Spinal cord (tissue), 10 donors: ENCODE data around the gene PREP. TPM values are rescaled to one million over a fixed set of nuclear protein-coding genes. Genes with fewer than 3 reads are reported as not detected.
A peak's percentile ranks its signal among the peaks of the same experiment; 100 is the strongest.

Source experiments
- DNase-seq, 6 donors: peaks; one replicate each; pipeline versions ENCODE4 v3.0.0 to v3.0.0-alpha.2; 2013 to 2015; ENCODE audit warnings: low spot score in 6 of 6, low read depth in 4 of 6
- H3K27ac ChIP-seq: one replicate; pipeline ENCODE4 v1.5.1; 2013; ENCODE audit warnings: low read depth, low read length, control low read depth
- H3K27me3 ChIP-seq: one replicate; pipeline ENCODE4 v1.6.1; 2013; ENCODE audit warnings: low read length; ENCODE audit not compliant: control insufficient read depth, insufficient read depth
- H3K36me3 ChIP-seq: one replicate; pipeline ENCODE4 v1.6.1; 2013; ENCODE audit warnings: low read length; ENCODE audit not compliant: control insufficient read depth, insufficient read depth
- H3K4me1 ChIP-seq: one replicate; pipeline ENCODE4 v1.6.1; 2013; ENCODE audit warnings: low read length; ENCODE audit not compliant: control insufficient read depth, insufficient read depth
- H3K4me3 ChIP-seq: one replicate; pipeline ENCODE4 v1.5.1; 2013; ENCODE audit warnings: low read depth, low read length, control low read depth
- H3K9me3 ChIP-seq: one replicate; pipeline ENCODE4 v1.6.1; 2013; ENCODE audit warnings: low read length; ENCODE audit not compliant: control insufficient read depth, insufficient read depth
- WGBS: methylation state at CpG from one replicate; pipeline ENCODE4 v1.1.5; 2013; ENCODE audit warnings: missing lambda C conversion rate; ENCODE audit not compliant: insufficient coverage; 5-methylcytosine and 5-hydroxymethylcytosine counted together
- polyA plus RNA-seq, 2 donors: library from polyadenylated mRNA; unstranded; fragments of 120-200 nt; gene quantifications; one replicate each; pipeline ENCODE4 v1.2.1, GENCODE V29; 2013; ENCODE audit not compliant: insufficient read length in 2 of 2
- total RNA-seq, 2 donors: library from RNA; depleted of rRNA in 1 of 2; stranded (reverse); fragments of 120-200 nt in 1 of 2; fragments of >200 nt in 1 of 2; gene quantifications; one replicate each; pipeline versions ENCODE4 v1.2.3 to v1.2.4, GENCODE V29; 2013 to 2014
- donor health status: healthy.

PREP gene
- total and polyA plus RNA-seq, 4 donors, result 21.5 to 40.4 (median 35.3) TPM

GRCh38 chr6:105282631-105283585 lies 120.0 kb downstream of the PREP start:
- DNase-seq, result peak in 2 of 6 donors; percentile 78 to 86
- Histone ChIP-seq H3K27ac (no peak overlapping the region), H3K4me3 (no peak overlapping the region), H3K36me3 (peaks cover 7% of the 10 kb centered on the region), H3K4me1 (peaks cover 2% of the 10 kb centered on the region), H3K9me3 (no peaks in the 10 kb centered on the region), H3K27me3 (no peaks in the 10 kb centered on the region)
- WGBS, result 83% methylated on average over 3 of the region's 18 CpGs

GRCh38 chr6:105280033-105280432 lies 122.8 kb downstream of the PREP start:
- Histone ChIP-seq H3K4me3 (no peak overlapping the region), H3K9me3 (no peaks in the 10 kb centered on the region), H3K36me3 (peaks cover 10% of the 10 kb centered on the region), H3K4me1 (peaks cover 2% of the 10 kb centered on the region), H3K27ac (no peak overlapping the region), H3K27me3 (no peaks in the 10 kb centered on the region)
- WGBS, result 94% methylated on average over 4 of the region's 7 CpGs
- no peak for DNase-seq

GRCh38 chr6:105279463-105279862 lies 123.4 kb downstream of the PREP start:
- peaks cover 2% of the 10 kb centered on the region for H3K4me1 ChIP-seq
- DNase-seq, result no peak
- H3K36me3 ChIP-seq, result peaks cover 10% of the 10 kb centered on the region
- no peaks in the 10 kb centered on the region for H3K27me3 ChIP-seq
- 88% methylated on average over 1 of the region's 3 CpGs for WGBS
- H3K4me3 ChIP-seq, result no peak overlapping the region
- no peak overlapping the region for H3K27ac ChIP-seq
- no peaks in the 10 kb centered on the region for H3K9me3 ChIP-seq

GRCh38 chr6:105278813-105279212 lies 124.1 kb downstream of the PREP start:
- Histone ChIP-seq H3K9me3 (no peaks in the 10 kb centered on the region), H3K27ac (no peak overlapping the region), H3K27me3 (no peaks in the 10 kb centered on the region), H3K4me1 (peaks cover 2% of the 10 kb centered on the region), H3K36me3 (peaks cover 7% of the 10 kb centered on the region), H3K4me3 (no peak overlapping the region)
- no peak for DNase-seq
- WGBS, result 83% methylated on average over 1 of the region's 3 CpGs

GRCh38 chr6:105278035-105278434 lies 124.8 kb downstream of the PREP start:
- H3K4me3 ChIP-seq, result no peak overlapping the region
- WGBS, result 90% methylated on average over 20 of the region's 20 CpGs
- DNase-seq, result no peak
- H3K27ac ChIP-seq, result no peak overlapping the region
- no peaks in the 10 kb centered on the region for H3K27me3 ChIP-seq
- peaks cover 2% of the 10 kb centered on the region for H3K4me1 ChIP-seq
- H3K9me3 ChIP-seq, result no peaks in the 10 kb centered on the region
- peaks cover 7% of the 10 kb centered on the region for H3K36me3 ChIP-seq

- Histone ChIP-seq H3K4me1 (no peaks in the 10 kb centered on the region), H3K27ac (no peak overlapping the region), H3K9me3 (no peaks in the 10 kb centered on the region), H3K36me3 (peaks cover 7% of the 10 kb centered on the region), H3K27me3 (no peaks in the 10 kb centered on the region), H3K4me3 (no peak overlapping the region)
- DNase-seq, result no peak
- WGBS, result no CpG with 5 or more reads among the region's 3 CpGs
These were observed 126.5 kb downstream of the PREP start for GRCh38 chr6:105276374-105276773.

- Histone ChIP-seq H3K9me3 (no peaks in the 10 kb centered on the region), H3K27me3 (no peaks in the 10 kb centered on the region), H3K4me3 (no peak overlapping the region), H3K36me3 (peaks cover 7% of the 10 kb centered on the region), H3K4me1 (no peaks in the 10 kb centered on the region), H3K27ac (no peak overlapping the region)
- 100% methylated on average over 1 of the region's 2 CpGs for WGBS
- DNase-seq, result no peak
These were observed 127.3 kb downstream of the PREP start for GRCh38 chr6:105275542-105275941.

- no peaks in the 10 kb centered on the region for H3K9me3 ChIP-seq
- DNase-seq, result no peak
- H3K36me3 ChIP-seq, result peaks cover 7% of the 10 kb centered on the region
- no peaks in the 10 kb centered on the region for H3K27me3 ChIP-seq
- 88% methylated on average over 3 of the region's 4 CpGs for WGBS
- H3K4me3 ChIP-seq, result no peak overlapping the region
- H3K27ac ChIP-seq, result no peak overlapping the region
- no peaks in the 10 kb centered on the region for H3K4me1 ChIP-seq
These were observed 128.2 kb downstream of the PREP start for GRCh38 chr6:105274678-105275077.

GRCh38 chr6:105273589-105273988 lies 129.3 kb downstream of the PREP start:
- 58% methylated on average over 8 of the region's 8 CpGs for WGBS
- Histone ChIP-seq H3K4me1 (no peaks in the 10 kb centered on the region), H3K27ac (no peak overlapping the region), H3K36me3 (peaks cover 7% of the 10 kb centered on the region), H3K27me3 (no peaks in the 10 kb centered on the region), H3K4me3 (no peak overlapping the region), H3K9me3 (no peaks in the 10 kb centered on the region)
- no peak for DNase-seq

GRCh38 chr6:105272786-105273185 lies 130.1 kb downstream of the PREP start:
- Histone ChIP-seq H3K4me3 (no peak overlapping the region), H3K27me3 (no peaks in the 10 kb centered on the region), H3K4me1 (no peaks in the 10 kb centered on the region), H3K36me3 (peaks cover 2% of the 10 kb centered on the region), H3K9me3 (no peaks in the 10 kb centered on the region), H3K27ac (no peak overlapping the region)
- peak in 1 of 6 donors; percentile 22 for DNase-seq
- WGBS, result 28% methylated on average over 6 of the region's 6 CpGs
